HG03565 (cell line): ENCODE measurements around the gene CHSY1.

Experiments
- ATAC-seq: cut with Tn5 transposase; IDR thresholded peaks from one replicate; pipeline ENCODE4 v1.9.1; 2021; ENCODE audit warnings: mild to moderate bottlenecking, moderate library complexity; ENCODE audit not compliant: unreplicated experiment

CHSY1 gene

GRCh38 chr15:101213570-101213969 is 38.3 kb downstream of the CHSY1 start:
- ATAC-seq, result no peak

- no peak for ATAC-seq
Observed at GRCh38 chr15:101213147-101213546, 38.7 kb downstream of the CHSY1 start.

- no peak for ATAC-seq
Observed at GRCh38 chr15:101211897-101212296, 40.0 kb downstream of the CHSY1 start.

GRCh38 chr15:101210466-101210865 is 41.4 kb downstream of the CHSY1 start:
- ATAC-seq, result no peak

DNA sequence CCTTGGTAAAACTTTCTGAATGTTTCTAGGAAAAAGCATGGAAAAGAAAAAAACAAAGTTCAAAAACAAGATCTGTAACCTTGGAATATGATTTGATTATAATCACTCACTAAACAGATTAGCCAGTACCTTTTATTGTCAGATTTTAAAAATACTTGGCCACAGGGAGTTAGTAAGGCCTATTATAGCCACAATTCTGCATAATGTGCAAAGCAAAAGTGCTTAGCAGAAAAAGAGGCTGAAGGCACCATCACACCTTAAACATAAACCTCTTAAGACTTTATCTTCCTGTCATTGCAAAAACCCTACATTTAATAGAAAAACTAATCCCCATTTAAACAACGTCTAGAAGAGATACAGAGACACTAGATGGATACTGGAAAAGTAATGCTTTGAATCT is 41.8 kb downstream of the CHSY1 start:
- ATAC-seq, result no peak

- no peak for ATAC-seq
Observed at GRCh38 chr15:101209285-101209845, 42.5 kb downstream of the CHSY1 start.

GRCh38 chr15:101207867-101208288 is 44.0 kb downstream of the CHSY1 start:
- no peak for ATAC-seq

GRCh38 chr15:101206176-101206591 is 45.7 kb downstream of the CHSY1 start:
- no peak for ATAC-seq

DNA sequence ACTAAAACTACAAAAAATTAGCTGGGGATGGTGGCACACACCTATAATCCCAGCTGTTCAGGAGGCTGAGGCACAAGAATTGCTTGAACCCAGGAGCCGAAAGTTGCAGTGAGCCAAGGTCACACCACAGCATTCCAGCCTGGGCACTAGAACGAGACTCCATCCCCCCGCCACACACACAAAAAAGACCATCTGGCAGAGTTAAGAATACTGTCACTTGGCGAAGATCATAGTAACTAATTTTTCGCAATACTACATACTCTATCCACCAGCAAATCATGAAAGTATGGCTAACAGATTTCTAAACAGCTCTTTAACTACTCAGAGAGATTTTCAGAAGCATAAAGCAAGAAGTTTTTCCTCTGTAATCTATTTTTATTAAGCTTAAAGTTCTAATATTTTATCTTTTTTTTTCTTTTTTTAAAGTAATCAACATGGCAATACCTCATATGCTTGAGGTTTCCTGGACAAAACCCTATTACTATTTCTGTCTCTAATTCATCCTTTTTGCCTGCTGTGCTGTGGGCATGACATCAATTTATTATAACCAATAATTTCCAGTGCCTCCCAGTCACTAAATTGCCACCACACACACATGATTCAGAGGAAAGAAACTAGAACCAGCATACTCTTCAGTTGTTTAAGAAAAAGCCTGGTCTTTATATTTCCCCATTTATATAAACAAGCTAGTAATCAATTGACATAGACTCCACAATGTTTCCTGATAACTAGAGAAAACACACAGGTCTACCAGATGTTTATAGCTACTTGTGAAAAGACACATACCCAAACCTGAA is 46.9 kb downstream of the CHSY1 start:
- ATAC-seq, result no peak

GRCh38 chr15:101203607-101204189 is 48.1 kb downstream of the CHSY1 start:
- no peak for ATAC-seq

DNA sequence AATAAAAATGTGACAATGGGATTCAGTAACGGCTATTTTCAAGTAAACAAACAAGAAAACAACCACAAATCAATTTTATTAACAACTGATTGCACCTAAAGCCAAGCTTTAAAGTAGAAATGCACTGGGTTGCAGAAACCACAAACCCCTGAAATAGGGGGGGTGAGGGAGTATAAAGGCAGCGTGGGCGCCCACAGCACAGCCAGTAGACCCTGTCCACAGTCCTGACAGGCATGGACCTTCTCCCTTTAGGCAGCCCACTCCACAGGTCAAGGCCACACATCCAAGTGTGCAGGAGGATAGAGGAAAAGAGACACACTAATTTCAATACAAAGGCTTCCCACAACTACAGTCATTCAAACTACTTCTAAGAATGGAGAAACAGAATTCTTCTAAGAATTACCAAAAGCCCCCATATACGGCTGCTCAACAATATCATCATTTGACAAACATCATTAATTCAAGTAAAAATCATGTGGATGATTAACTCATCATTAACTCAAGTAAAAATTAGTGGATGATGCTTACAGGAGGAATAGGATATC is 48.7 kb downstream of the CHSY1 start:
- no peak for ATAC-seq

DNA sequence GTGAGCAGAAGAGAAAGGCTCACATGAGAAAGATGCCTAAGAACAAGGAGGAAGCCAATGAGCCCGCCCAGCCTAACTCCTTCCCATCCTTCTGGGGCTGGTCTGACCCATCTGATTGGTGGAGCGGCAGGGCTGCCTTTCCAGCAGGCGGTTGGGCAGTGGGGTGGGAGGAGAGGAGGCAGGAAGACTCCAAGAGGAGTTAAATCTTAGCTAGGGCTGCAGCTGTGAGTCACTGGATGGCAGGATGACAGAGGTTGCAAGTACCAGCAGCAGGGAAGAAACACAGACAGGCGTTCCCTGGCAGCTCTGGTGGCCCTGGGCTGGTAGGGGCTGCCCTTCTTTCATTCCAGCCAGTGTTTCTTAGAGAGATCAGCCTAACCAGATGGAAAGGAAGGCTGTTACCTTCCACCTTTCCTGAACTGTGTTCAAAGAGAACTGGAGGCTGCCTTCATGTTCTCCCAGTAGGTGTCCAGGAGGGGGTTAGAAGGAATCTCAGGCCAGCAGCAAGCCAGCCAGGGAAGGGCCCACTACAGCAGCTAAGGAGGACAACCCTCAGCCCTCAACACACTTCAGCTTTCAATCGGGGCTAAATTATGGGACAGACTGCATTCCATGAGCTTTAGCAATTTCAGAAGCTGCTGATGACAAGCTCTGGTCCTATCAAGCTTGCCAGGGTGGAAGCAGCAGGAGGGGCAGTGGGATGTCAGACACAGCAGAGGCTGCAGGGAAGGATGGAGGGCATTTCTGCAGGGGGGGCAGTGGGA is 50.3 kb downstream of the CHSY1 start:
- no peak for ATAC-seq

- ATAC-seq, result no peak
Observed at GRCh38 chr15:101200181-101200580, 51.7 kb downstream of the CHSY1 start.

- no peak for ATAC-seq
Observed at GRCh38 chr15:101198800-101199199, 53.0 kb downstream of the CHSY1 start.

DNA sequence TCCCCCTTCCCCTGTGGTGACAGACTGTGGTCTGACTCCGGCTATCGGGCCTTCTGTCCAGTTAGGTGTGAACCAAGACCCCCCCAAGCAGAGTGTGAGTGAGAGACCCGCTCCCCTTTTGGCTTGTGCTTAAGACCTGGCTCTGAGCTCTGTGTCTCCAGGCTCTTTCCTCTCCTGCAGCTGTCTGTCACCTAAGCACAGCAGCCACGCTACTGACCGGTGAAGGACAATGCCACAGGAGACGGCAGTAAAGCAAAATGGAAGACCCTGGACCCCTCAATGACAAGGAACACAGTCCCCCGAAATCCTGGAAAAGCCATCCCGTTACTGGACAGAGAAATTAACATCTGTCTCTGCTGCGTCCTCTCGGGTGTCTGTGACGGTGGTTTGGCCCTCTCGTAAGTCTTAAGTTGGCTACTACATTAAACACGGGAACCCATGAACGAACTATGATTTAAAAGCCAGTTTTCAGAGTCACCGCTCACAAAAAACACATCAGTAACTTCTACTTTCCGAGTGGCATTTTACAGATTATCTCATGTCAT is 53.7 kb downstream of the CHSY1 start:
- ATAC-seq, result no peak

DNA sequence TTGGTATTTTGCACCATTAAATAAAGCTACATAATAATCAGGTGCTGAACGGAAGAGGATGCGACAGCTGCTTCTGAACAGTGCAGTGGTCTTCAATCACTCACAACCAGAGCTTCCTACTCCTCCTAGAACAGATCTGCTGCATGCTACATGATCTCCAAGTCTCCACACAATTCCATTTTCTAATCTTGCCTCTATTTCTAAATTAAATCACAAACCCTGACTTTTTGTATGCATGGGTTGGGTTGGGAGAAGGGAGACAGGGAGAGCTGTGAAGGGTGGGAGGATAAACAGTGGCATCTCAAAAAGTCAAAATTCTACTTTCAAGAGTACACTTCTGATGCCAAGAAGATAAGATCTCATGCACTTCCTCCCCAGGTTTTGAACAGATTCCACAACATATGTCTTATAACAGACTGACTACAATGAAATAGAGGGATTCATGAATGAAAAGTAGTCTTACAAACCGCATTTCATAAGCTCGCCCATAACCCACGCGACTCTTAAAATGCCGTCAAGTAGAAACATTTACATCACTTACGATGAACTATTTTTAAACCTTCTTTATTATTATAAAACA is 57.2 kb downstream of the CHSY1 start:
- ATAC-seq, result no peak

GRCh38 chr15:101193806-101194545 is 57.9 kb downstream of the CHSY1 start:
- no peak for ATAC-seq

GRCh38 chr15:101193120-101193644 is 58.7 kb downstream of the CHSY1 start:
- ATAC-seq, result no peak

DNA sequence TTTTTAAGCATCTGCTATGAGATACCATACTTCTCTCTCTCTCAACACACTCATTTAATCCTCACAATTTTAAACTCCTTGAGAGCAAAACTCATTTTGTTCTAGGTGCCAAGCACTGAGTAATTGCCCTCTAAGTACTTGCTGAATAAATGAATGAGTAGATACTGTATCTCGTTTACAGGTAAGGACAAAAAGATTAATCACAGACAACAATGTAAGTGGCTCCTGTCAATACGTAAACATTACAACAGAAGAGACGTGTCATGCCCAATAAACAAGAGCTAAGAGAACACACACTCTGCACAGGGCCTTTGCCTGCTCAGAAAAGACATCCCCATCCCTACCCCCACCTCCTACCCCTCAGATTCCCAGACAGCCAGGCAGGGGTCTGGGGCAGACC is 59.8 kb downstream of the CHSY1 start:
- no peak for ATAC-seq

DNA sequence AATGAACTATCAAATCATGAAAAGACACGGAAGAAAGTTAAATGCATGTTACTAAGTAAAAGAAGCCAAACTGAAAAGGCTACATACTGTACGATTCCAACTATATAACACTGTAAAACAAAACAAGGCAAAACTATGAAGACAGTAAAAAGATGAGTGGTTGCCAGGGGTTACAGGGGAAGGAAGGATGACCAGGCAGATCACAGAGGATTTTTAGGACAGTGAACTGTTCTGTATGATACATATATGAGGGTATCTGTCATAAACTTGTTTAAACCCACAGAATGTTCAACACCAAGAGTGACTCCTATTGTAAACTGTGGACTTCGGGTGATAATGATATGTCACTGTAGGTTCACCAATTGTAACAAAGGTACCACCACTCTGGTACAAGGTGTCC is 60.6 kb downstream of the CHSY1 start:
- no peak for ATAC-seq
